Fibroblast of the conjunctiva (primary cell): Measurements from ENCODE around the gene RAB7A.
"Not testable (repeated sequence)": the region's sequence is repeated elsewhere in the genome, so short reads cannot be mapped to it uniquely, and the experiment has no call there.

ENCODE experiments used
- DNase-seq: peaks from one replicate; pipeline ENCODE4 v3.0.0-alpha.2; 2010; ENCODE audit warnings: low read depth

The RAB7A gene

DNA sequence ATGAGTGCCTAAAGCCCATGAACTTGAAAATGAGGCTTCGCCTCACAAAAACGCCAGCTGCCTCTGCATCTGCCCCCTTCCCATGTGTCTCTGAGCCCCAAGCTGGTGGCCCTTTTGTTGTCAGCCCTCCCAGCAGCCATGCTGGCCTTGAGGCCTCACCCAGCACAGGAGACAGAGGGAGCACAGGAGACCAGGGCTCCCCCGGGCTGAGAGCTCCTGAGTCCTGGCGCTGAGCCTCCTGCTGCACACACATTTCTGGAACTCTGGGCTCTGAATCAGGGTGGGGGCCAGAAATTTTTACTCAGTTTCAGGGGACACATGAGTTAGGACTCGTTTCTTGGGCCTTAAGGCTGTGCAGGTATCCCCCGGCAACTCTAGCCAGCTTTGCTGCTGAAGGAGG is 97.0 kb downstream of the RAB7A start:
- no peak for DNase-seq

DNA sequence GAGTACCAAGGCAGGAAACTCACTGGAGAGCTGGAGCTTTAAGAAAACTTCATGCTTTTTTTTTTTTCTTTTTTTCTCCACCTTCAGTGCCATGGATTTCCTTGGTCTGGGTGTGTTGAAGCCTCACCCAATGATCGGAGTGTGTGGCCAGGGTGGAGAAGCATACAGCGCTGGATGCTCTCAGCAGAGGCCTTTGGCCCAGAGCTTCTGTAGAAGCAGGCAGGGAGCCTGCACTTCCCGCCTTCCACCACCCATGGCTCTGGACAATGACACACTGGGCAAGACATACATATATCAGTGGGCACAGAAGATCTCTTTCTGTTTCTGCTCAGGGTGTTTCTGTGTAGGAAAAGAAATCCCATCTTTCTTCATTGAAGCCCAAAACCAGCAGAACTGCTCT is 97.6 kb downstream of the RAB7A start:
- no peak for DNase-seq

DNA sequence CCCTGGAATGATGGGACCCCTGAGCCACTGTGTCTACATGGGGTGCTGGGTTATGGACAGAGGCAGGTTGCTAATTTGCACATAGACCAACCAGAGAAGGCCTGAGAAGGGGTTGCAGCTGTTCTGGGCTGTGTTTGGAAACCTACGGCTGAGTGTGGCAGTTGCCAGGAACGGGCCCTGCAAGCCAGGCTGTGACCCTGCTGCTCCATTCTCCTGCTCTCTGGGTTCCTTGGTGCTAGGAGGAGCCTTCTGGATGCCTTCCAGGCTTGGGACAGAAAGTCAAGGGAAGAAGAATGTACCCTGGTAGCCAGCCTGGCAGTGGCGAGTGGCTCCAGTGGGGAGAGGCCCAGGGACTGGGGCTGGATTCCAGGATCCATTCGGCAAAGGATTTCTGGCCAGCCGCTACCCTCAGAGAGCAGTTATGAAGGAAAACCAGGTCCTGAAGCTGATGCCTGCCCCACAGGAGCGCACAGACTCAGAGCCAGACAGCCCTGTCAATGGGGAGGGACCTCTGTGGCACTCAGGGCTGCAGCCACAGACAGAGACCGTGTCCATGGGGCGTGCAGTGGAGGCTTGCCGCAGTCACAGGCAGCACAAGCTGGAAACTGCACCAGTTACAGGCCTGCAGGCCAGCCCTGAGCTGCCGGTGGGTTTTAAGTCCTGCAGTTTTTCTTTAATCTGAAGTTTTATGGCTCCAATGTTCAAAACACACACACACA is 98.3 kb downstream of the RAB7A start:
- DNase-seq: no peak

DNA sequence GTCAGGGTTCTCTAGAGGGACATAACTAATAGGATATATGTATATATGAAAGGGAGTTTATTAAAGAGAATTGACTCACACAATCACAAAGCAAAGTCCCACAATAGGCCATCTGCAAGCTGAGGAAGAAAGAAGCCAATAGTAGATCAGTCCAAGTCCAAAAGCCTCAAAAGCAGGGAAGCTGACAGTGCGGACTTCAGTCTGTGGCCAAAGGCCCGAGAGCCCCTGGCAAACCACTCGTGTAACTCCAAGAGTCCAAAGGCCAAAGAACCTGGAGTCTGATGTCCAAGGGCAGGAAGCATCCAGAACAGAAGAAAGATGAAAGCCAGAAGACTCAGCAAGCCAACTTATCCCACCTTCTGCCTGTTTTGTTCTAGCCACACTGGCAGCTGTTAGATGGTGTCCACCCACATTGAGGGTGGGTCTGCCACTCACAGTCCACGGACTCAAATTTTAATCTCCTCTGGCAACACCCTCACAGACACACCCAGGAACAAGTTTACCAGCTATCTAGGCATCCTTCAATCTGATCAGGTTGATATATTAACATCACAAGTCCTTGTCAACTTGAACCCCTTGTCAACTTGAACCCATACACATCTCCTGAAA is 99.2 kb downstream of the RAB7A start:
- no peak for DNase-seq

DNA sequence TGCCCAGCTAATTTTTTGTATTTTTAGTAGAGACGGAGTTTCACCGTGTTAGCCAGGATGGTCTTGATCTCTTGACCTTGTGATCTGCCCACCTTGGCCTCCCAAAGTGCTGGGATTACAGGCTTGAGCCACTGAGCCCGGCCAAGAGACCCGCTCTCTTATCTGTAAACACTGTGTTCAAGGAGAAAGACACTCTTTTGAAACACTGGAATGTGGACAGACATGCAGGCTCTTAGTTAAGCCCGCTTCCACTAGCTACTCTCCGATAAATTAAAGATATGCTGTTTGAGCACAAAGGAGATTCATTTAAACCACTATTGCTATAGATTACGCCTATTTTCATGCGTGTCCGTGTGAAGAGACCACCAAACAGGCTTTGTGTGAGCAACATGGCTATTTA is 103.1 kb downstream of the RAB7A start:
- not testable (repeated sequence) for DNase-seq

DNA sequence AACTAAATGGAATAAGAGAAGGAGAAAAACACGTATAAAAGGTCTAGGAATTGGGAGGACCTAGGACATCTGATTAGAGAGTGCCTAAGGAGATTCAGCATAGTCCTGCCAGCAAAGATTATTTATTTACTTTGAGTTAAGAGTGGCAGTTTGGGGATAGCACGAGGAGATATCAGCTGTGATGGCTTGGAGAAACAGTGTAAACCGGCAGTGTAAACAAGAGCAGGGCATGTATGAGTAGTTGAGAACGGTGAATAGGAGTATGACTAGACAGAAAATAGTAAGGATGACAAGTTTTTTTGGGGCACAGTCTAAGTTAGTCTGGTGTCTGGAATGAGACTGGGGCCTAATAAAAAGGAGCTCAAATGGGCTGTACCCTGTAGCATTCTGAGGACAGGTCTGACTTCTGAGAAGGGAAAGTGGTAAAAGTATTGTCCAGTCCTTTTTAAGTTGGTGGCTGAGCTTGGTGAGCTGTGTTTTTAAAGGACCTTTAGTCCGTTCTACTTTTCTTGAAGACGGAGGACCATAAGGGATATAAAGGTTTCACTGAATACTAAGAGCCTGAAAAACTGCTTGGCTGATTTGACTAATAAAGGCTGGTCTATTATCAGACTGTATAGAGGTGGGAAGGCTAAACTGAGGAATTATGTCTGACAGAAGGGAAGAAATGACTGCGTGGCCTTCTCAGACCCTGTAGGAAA is 104.1 kb downstream of the RAB7A start:
- DNase-seq: not testable (repeated sequence)

DNA sequence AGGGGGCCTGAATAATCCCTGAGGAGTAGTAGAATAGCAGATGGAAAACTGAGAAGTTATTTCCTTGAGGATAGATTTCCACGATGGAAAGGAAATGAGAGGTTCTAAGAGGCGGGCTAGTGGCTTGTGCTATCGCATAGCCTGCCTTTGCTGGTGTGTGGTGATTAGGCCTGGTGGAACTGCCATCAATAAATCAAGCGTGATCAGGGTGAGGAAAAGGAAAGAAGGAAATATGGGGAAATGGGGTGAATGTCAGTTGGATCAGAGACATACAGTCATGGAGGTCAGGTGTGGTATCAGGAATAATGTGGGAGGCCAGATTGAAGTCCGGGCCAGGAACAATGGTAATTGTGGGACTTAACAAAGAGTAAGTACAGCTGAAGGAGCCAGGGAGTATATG is 104.8 kb downstream of the RAB7A start:
- DNase-seq: not testable (repeated sequence)

DNA sequence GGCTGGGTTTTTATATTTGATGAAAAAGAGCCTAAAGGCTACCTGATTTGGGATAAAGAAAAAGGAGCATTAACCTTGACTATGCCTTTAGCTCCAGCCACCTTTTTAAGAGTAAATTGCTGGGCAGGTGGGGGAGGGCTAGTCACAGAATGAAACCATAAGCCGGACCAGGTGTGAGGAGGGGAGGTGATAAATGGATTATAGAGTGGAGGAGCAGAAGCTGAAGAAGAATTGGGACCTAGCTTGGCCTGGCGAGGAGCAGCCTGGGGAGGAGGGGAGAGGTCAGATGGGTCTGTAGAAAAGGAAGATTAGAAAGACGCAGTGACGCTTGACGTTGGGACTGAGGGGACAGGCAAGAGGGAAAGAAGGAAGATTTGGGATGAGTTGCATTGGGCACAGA is 107.0 kb downstream of the RAB7A start:
- not testable (repeated sequence) for DNase-seq

DNA sequence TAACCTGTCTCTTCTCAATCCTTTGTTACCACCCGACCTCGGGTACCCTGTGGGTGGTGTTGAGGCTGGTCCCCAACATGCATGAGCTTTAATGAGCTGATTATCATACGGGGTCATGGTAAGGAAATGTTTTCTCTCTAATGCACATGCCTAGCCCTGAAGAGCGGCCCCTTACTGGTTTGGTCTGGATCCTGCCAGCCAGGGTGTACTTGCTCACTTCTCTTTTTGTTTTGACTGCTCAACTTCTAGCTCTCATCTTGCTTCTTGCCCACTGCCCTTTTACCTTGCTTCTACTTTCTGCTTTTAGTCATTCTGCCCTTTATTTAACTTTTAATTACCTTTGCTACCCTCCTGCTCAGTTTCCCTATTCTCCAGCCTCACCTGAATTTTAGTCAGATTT is 109.1 kb downstream of the RAB7A start:
- DNase-seq: no peak

DNA sequence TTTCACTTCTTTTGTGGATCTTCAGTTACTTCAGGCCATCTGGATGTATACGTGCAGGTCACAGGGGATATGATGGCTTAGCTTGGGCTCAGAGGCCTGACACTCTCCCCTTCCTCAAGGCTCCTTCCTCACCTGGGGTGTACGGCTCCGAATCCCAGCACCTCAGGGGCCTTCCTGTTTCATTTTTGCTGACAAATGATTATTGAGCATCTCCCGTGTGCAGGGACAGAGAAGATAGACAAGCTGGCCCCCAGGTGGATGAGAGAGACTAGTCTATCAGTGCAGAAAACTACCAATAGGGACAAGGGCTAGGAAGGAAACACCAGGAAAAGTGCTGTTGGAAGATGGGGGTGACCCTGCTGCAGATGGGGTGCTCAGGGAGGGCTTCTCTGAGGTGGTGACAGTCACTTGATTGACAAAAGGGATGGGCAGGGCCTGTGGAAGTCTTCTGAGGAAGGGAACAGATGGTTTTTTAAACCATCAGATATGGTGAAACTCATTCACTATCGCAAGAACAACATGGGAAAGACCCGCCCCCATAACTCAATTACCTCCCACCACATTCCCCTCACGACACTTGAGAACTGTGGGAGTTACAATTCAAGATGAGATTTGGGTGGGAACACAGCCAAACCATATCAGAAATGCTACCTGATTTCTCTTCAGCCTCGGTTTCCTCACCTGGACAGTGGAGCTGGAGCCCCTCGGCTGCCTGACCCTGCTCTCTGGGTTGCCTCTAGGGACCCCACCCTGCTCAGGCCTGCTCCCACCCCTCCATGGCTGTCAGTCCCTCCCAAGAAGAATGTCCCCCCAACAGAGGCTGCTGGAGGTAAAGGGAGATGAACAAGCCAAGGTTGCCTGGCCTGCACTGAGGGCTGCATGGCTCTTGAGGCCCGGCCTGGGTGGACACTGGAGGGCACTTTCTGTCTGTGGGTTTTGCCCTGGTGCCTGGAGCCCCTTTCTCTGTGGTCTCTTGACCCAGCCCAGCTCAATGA is 116.2 kb downstream of the RAB7A start:
- no peak for DNase-seq

DNA sequence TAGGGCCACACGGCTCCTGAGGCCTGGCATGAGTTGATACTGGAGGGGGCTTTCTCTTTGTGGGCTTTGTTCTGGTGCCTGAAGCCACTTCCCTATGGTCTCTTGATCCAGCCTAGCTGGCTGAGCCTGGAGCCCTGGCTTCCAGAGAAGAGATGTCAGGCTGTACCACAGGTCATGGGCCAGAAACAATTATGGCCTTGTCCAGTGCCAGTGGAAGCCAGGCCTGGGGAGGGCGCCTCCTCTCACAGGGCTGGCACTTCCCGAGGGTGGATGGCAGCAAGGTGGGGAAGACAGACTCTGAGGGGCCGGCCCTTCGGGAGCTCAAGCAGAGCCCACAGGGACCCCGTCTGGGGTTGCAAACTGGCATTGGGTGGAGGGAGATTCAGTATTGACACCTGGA is 118.5 kb downstream of the RAB7A start:
- DNase-seq: no peak

DNA sequence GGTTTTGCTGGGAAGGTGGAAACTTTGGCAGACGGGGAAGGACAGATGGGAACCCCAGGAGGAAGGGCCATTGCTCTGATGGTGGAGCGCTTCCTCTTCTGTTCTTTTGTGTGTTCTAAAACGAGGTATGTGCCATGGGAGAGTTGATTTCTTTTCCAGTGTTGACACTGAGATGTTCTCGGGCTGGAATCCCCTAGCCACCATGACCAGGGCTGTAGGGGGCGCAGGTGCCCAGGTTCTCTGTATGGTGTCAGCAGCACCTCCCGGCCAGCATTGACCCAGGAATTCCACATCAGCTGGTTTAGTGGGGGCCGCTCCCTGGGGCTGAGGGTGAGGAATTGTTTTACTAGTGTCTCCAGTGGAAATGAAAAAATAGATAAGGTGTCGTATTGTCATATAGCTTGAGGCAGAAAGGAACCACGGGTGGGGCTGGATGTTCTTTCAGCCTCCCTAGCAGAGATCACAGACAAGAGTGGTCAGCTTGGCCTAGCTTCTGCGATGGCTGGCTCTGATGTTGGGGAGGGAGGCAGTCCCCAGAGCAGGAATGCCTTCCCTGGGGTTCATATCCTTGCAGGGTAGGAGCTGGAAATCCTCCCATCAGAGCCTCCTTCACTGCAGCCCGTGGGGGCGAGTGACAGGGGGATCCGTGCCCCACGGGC is 119.3 kb downstream of the RAB7A start:
- DNase-seq: no peak

DNA sequence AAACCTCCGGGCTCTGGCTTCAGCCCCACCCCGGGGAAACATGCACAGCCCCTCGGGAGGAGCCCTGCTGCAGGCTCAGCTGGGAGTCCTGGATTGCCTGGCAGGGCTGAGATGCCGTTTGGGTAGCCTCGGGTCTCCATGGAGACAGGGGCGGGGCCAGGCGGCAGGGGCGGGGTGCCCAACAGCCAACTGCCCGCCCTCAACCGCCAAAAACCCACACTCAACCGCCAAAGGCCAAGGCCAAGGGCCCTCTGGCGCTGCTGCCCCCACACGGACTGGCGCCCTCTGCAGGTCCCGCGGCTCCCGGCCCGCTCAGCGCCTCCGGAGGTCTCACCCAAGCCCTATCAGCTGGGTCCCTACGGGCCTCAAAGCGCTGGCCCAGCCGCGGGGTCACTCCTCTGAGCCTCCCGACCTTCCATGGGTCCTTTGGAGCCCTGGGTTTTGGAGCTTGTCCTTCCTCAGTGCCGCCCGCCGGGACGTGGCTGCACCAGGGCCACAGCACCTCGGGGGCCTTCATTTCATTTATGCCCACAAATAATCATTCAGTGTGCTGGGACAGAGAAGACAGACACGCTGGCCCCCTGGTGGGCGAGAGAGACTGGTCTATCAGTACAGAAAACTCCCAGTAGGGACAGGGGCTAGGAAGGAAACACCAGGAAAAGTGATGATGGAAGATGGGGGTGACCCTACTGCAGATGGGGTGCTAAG is 119.9 kb downstream of the RAB7A start:
- DNase-seq: peak; percentile 53

DNA sequence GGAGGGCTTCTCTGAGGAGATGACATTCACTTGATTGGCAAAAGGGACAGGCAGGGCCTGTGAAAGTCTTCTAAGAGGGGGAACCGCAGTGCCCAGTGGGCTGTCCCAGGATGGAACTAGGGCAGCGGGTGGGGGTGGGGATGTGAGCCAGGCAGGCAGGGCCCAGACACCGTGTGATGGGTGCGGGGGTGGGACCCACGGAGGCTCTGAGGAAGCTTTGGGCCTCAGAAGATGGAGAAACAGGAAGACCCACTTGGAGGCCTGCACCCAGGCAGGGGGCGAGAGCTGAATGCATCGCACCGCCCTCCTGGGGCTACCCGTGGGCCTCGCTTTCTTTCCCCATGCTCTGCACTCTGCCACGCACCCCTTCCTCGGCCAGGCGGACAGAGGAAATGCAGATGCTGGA is 120.5 kb downstream of the RAB7A start:
- DNase-seq: no peak

DNA sequence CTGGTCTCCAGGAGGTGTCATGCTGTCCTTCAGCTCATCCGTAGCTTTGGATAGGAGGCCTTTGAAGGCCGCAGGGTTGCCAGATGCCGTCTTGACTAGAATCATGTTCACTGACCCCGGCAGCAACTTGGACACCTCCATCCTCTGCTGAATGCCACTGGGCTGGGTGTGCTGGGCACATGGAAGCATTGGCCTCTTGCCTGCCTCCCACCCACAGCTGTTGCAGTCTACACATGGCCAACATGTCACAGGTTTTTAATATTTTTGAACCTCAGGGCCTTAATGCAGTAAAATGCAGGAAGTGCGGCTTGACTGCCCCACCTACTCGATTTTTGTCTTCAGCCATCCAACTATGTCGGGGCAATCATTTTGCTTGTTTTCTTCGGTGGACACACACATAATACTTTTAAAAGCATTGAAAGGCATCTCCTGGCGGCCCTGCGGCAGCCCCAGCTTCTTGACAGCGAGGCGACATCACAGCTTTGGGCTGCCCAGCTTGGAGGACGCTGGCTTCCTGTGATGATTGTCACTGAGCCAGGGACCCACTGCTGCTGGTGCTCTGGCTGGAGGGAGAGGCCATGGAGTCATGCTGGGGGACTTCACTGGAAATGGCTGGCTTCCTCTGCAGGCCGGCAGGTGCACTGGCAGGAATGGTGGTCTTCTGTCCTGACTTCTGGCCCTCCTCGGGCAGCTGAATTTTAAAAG is 121.8 kb downstream of the RAB7A start:
- DNase-seq: no peak

DNA sequence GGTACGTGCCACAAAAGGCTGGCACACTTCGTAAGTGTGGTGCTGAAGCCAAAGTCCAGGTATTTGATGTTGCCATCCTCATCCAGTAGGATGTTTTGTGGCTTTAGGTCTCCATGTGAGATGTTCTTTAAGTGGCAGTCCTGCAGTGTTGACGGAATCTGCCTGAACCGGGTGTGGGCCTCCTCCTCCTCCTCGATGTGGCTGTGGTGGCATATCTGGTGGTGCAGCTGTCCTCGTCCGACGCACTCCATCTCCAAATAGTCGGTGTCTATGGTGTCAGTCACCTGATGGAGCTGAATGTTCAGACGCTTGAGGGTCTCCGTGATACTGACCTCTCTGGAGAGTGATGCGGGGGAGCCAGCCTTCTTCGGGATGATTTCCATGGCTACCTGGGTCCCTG is 123.0 kb downstream of the RAB7A start:
- DNase-seq: no peak

DNA sequence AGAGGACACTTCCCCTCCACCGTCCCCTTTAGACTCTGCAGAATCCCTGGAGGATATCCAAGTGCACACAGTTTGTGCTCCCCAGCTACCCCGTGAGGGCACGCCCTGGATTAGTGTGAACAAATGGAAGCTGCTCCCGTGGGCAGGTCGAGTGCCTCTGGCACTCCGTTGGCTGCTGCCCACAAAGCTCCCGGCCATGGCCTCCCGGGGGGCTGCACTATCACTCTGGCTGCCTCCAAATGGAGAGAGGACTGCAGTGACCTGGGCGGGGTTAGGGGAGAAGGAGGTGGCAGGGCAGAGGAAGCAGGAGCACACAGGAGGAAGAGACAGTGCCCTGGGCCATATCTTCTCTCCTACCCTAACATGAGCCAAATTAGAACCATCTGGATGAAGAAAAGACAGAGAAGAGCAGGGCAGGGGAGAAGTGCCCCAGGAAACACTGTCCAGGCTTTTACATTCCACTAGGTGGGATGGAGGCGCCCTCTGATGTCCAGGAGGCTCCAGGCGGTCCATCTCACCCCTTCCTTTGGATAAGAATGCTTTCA is 124.0 kb downstream of the RAB7A start:
- DNase-seq: no peak

DNA sequence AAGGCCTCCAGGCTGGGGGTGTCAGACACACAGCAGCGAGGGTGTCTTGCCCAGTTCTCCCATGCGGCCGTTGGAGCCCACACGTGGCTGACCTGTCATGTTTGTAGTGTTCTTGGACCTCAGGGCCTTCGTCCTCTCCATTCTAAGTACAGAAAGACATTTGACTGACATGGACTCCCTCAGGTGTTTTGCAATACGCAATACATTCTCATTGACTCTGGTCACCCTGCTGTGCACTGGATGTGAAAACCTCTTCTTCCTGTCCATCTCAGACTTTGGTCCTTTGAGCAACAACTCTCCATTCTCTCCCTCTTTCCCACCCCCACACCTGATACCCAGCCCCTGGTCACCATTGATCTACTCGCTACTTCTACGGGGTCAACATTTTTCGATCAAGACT is 124.6 kb downstream of the RAB7A start:
- DNase-seq: no peak

DNA sequence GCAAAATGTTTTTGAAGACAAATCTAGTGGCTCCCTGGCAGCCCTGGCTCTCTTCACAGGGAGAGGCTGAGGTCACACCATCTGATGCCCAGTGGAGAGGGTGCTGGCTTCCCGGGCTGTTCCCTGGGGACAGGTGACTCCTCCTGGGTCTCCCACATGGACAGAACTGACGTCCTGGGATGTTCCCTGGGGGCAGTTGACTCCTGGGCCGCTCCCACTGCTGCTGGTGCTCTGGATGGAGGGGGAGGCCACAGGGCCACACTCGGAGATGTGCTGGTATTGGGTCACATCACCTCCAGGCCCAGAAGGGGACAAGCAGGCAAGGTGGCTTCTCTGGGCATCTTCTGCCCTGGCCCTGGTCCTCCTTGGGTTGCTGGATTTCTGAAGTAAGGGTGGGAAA is 125.6 kb downstream of the RAB7A start:
- no peak for DNase-seq

DNA sequence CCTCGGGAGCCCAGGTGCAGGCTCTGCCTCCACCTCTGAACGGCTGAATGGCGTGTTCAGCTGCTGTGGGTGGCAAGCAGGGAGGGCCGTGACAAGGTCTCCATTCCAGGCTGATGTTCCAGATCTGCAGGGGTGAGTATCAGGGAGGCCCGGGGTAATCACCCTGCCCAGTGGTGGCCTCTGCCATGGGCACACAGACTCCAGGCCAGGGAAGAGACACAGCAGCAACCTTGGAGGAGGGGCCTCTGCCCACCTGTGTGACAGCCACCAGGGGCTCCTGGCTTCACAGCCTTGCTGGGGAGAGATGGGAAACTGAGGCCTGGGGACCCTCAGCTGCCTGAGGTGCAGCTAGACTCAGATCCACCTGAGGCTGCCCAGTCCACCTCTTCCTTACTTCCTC is 127.8 kb downstream of the RAB7A start:
- DNase-seq: no peak
